Measurements from ENCODE around the gene SORBS1.

DNA sequence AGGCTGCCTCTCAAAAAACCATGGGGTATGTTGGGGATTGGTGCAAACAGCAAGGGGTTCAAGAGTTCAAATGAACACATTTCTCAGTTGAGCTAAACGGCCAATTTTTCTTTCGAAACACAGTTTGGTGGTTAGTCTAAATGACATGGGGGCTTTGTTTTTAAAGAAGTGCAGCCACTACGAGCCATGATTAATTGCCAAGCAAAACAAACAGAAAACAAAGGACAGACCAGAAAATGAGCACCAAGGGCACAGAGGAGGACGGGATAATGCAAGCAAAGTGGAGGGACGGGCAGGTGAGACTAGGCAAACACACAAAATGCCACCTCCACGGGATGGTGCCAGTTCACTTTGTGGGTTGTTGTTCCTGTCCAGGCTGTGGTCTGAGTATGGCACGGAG lies 205.9 kb downstream of the SORBS1 start:
- TF ChIP-seq, protein P1, sequence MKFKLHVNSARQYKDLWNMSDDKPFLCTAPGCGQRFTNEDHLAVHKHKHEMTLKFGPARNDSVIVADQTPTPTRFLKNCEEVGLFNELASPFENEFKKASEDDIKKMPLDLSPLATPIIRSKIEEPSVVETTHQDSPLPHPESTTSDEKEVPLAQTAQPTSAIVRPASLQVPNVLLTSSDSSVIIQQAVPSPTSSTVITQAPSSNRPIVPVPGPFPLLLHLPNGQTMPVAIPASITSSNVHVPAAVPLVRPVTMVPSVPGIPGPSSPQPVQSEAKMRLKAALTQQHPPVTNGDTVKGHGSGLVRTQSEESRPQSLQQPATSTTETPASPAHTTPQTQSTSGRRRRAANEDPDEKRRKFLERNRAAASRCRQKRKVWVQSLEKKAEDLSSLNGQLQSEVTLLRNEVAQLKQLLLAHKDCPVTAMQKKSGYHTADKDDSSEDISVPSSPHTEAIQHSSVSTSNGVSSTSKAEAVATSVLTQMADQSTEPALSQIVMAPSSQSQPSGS (CRISPR knock-in tag; IDR thresholded peaks at IDR 0.05): no peak
- TF ChIP-seq ZNF239 (CRISPR knock-in tag; IDR thresholded peaks at IDR 0.05) (no peak), IRF2 (CRISPR knock-in tag; IDR thresholded peaks at IDR 0.05) (no peak), AFF1 (IDR thresholded peaks at IDR 0.05; ENCODE audit: low read depth in 1 of 2, partially characterized antibody in 2 of 2) (no peak), ZNF175 (CRISPR knock-in tag; IDR thresholded peaks at IDR 0.05; ENCODE audit: low read depth) (no peak)
- TF ChIP-seq, protein P2, sequence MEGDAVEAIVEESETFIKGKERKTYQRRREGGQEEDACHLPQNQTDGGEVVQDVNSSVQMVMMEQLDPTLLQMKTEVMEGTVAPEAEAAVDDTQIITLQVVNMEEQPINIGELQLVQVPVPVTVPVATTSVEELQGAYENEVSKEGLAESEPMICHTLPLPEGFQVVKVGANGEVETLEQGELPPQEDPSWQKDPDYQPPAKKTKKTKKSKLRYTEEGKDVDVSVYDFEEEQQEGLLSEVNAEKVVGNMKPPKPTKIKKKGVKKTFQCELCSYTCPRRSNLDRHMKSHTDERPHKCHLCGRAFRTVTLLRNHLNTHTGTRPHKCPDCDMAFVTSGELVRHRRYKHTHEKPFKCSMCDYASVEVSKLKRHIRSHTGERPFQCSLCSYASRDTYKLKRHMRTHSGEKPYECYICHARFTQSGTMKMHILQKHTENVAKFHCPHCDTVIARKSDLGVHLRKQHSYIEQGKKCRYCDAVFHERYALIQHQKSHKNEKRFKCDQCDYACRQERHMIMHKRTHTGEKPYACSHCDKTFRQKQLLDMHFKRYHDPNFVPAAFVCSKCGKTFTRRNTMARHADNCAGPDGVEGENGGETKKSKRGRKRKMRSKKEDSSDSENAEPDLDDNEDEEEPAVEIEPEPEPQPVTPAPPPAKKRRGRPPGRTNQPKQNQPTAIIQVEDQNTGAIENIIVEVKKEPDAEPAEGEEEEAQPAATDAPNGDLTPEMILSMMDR (IDR thresholded peaks at IDR 0.05 in 2 of 3, conservative IDR thresholded peaks at IDR 0.05 in 1 of 3; ENCODE audit: insufficient read depth in 2 of 3, low read depth in 1 of 3, low read length in 3 of 3): no peak
